SHP77 (cell line): ENCODE results near the gene PLAAT4.
"Not testable (repeated sequence)": the region's sequence is repeated elsewhere in the genome, so short reads cannot be mapped to it uniquely, and the experiment has no call there.

Source experiments
- DNase-seq, 2 experiments: peaks; one replicate each; lab custom pipeline; 2025; lab: John Stamatoyannopoulos, UW

PLAAT4 gene

GRCh38 chr11:63543711-63544110 is 7.1 kb downstream of the PLAAT4 start:
- DNase-seq, result no peak

DNA sequence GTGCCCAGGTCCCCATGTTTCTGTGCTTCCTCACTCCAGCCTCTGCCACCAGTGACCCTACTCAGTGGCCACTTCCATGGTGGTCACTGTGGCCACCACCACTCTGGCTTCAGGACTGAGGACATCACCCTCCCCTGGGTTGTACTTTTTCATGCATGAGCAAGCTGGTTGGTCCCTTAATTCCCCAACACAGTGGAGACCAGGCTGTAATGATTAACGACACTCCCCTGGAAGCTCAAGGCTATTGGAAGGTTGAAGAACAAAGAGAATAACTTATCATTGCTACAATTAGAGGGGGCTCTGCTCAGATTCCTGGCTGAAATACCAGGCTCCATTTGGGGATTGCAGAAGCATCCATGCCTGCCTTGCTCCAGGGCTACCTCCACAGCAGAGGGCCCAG is 10.5 kb downstream of the PLAAT4 start:
- no peak for DNase-seq

DNA sequence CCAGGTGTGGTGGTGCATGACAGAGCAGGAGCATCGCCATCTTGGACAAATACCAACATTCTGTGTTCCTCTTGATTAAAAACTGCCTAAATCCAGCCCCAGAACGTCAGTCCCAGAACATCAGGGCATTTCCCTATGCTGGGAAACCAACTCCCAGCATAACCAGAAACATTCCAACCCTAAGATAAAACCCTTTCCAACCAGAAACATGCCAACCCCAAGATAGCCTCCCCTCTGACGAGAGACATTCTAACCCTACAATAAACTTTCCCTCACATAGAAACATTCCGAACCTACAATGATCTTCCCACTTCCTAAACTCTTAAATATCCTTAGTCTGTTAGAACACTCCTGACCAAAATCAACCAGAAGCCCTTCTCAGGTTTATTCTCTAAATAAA is 11.6 kb downstream of the PLAAT4 start:
- DNase-seq, result no peak

DNA sequence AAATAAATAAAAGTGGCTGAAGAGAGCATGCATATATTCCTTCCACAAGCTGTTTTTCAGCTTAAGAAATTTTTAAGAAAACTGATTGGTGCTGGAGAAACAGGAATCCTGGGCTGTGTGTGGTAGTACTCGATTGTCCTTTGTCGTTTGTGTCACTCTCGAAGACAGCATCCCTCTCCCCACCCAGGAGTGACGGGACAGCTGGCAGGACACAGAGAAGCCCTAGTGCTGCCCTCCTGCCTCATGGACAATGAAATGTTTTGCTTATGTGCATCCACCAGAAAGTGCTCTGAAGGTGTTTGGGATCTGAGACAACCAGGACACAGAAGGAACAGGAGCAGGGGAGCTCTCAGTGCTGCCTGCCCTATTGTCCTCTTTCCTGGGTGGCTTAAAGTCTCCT is 12.8 kb downstream of the PLAAT4 start:
- DNase-seq, result no peak

DNA sequence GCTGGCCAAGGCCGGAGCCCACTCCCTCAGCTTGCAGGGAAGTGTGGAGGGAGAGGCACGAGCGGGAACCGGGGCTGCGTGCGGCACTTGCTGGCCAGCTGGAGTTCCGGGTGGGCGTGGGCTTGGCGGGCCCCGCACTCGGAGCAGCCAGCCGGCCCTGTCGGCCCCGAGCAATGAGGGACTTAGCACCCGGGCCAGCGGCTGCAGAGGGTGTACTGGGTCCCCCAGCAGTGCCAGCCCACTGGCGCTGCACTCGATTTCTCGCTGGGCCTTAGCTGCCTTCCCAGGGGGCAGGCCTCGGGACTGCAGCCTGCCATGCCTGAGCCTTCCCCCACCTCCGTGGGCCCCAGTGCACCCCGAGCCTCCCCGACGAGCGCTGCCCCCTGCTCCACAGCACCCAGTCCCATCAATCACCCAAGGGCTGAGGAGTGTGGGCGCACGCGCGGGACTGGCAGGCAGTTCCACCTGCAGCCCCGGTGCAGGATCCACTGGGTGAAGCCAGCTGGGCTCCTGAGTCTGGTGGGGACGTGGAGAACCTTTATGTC is 13.6 kb downstream of the PLAAT4 start:
- DNase-seq, result not testable (repeated sequence)

DNA sequence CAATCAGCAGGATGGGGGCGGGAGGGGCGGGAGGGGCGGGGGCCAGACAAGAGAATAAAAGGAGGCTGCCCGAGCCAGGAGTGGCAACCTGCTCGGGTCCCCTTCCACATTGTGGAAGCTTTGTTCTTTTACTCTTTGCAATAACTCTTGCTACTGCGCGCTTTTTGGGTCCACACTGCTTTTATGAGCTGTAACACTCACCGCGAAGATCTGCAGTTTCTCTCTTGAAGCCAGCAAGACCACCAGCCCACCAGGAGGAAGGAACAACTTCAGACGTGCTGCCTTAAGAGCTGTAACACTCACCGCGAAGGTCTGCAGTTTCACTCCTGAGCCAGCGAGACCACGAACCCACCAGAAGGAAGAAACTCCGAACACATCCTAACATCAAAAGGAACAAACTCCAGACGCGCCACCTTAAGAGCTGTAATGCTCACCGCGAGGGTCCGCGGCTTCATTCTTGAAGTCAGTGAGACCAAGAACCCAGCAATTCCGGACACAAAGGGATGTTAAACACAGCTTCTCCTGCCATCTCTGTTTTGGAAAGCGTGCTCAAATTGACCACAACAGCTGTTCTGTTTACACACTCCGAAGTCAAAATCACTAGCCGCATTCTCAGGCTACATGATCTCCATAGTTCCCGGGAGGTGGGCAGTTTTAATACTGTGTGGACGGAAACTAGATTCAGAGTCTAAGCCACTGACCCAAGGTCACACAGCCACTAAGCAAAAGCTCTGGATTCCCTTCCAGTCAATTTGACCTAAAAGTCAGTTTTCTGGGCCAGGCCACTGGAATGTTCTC is 14.7 kb downstream of the PLAAT4 start:
- DNase-seq, result no peak

- no peak for DNase-seq
Observed at GRCh38 chr11:63551889-63552266, 15.3 kb downstream of the PLAAT4 start.

DNA sequence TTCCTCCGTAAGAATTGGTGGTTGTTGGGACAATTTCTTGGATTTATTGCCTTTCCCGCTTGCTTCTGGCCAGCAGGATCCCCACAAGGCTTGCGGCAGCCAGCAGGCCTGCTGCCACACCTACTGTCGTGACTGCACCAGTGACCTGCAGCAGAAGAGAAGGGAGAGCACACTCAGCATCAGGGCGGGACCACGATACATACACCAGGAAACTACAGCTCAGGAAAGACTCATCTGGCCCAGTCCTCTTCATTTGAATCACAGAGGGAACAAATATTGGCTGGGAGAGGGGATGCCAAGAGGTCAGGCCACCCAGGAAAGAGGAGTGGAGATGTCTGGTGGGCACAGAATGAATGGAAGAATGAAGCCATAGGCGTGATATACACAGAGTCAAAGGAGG is 16.3 kb downstream of the PLAAT4 start:
- no peak for DNase-seq

DNA sequence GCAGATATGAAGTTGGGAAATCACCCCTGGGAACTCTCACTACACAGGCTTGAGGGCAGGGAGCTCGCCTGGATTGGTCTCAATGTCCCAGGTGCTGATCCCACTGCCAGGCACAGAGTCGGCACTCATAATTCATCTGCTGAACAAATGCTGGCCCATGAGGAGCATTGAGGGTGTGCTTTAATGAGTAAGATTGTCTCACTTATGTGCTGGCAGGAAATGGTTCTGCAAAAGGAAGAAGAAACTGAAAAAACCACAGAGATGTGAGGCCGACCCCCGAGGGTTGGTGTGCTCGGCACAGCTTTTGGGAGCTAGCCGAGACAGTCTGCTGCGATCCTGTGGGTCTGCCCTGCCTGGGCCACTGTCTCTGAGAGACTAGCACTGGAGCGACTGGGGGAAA is 17.2 kb downstream of the PLAAT4 start:
- DNase-seq, result no peak

DNA sequence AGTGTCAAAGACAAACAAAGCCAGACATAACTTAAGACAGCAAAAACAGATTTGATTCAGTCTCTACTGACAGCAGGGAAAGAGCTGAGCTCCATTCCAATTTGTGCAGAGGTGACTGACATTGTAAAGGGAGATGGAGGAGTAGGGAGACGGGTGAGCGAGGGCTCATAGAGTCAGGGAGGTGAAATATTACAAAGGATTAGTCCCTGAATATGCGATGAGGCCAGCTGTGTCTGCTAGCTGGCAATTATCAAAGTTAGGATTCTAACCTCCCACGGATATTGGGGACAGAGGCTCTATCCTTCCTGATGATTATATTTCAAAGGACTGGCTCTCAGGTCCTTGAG is 18.2 kb downstream of the PLAAT4 start:
- DNase-seq, result no peak

- no peak for DNase-seq
Observed at GRCh38 chr11:63556404-63557013, 19.9 kb downstream of the PLAAT4 start.

DNA sequence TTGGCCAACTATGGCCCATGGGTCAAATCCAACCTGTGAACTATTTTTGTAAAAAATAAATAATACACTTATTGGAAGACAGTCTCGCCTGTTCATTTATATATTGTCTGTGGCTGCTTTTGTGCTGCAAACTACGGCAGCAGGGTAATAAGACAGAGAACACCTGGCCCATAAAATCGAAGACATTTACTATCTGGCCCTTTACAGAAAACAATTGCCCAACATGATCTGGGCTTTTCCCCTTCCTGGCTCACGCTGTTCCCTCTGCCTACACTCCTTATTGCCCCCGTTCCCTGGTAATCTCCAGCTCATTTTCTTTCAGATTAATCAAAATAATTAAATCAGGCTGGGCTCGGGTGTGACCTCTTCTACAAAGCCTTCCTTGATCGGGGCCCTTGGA is 21.0 kb downstream of the PLAAT4 start:
- DNase-seq, result no peak

DNA sequence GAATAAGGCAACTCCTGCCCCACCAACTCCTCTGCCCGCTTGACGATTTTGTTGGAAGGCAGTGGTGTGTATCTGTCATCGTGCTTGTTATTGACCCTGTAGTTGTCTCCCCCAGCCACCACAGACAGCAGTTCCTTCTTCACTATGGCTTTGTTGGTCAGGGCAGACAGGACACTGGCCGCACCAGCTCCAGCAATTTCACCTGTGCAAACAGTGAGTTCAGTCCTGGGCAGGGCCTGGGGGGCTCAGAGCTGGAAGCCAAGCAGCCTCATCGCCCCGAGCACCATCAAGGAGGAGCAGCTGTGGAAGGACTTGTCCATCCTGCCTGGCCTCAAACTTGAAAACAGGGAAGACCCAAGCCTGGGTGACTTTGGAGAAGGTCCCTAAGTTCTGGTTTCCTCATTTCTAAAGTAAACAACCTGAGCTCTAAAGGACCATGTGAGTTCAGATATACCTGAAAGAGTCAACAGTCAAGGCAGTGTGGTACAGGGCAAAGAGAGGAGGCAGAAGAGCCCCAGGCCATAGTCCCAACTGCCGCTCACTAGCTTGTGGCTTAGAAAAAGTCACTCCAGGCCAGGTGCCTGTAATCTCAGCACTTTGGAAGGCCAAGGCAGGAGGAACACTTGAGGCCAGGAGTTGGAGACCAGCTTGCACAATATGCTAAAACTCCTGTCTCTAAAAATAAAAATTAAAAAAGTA is 22.0 kb downstream of the PLAAT4 start:
- DNase-seq, result no peak

GRCh38 chr11:63560506-63561180 is 24.0 kb downstream of the PLAAT4 start:
- no peak for DNase-seq

GRCh38 chr11:63563201-63564055 is 26.8 kb downstream of the PLAAT4 start, which contains the start of gene PLAAT2:
Gene PLAAT2 (minus strand): TSS chr11:63563379. CDS start chr11:63563324, 55 bp downstream.
- DNase-seq, result no peak

- no peak for DNase-seq
Observed at GRCh38 chr11:63564056-63564774, 27.6 kb downstream of the PLAAT4 start.

GRCh38 chr11:63564784-63565350 is 28.3 kb downstream of the PLAAT4 start:
- no peak for DNase-seq

- no peak for DNase-seq
Observed at GRCh38 chr11:63567044-63567840, 30.6 kb downstream of the PLAAT4 start.

DNA sequence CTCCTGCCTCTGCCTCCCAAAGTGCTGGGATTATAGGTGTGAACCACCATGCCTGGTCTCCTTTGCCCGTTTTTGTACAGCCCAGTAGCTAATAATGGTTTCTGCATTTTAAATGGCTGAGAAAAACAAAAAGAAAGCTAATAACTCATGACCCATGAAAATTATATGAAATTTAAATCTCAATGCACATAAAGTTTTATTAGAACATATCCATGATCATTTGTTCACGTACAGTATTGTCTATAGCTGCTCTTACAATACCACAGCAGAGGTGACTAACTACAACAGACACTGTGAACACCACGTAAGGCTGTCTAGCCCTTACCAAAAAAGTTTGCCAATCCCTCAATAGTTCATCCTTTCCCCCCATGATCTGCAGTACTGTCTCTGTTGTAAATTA is 33.0 kb downstream of the PLAAT4 start:
- DNase-seq, result no peak
